Measurements from ENCODE around the gene ATF7.
"Not testable (repeated sequence)": the region's sequence is repeated elsewhere in the genome, so short reads cannot be mapped to it uniquely, and the experiment has no call there.

The ATF7 gene

DNA sequence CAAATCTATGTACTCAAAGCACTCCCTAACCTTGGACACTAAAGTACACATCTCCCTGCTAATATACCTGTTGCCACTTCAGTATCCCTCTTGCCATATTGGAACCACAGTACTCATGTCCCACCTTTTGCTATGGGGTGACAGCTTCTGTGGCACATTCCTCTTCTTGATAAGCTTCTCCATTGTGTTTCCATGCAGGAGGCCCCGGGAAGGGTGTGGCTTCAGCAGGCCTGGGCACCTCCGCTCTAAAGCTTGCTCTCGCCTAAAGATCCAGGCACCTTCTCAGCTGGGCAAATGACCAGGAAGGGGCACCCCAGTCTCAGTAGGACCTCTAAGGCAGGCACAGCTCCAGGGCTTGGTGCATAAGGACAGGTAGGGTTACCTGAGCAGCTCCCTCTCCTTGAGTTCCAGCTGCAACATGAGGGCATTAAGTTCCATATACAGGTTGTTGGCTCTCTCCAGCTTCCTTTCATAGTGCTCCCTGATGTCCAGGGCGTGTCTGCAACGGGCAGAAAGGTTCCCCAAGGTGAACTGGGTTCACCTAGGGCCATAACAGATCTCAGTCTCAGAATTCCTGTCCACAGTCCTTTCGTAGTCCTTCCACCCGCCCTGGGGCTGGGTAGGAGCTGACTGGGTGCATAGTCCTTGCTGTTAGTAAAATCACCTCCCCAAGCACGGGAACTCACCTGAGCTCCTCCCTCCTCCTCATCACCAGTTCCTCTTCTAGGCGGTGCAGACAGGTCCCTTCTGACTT lies 142.8 kb downstream of the ATF7 start:
- no peak overlapping the region for H3K4me3 ChIP-seq (ENCODE audit: low read length)
- TF ChIP-seq, protein P1, sequence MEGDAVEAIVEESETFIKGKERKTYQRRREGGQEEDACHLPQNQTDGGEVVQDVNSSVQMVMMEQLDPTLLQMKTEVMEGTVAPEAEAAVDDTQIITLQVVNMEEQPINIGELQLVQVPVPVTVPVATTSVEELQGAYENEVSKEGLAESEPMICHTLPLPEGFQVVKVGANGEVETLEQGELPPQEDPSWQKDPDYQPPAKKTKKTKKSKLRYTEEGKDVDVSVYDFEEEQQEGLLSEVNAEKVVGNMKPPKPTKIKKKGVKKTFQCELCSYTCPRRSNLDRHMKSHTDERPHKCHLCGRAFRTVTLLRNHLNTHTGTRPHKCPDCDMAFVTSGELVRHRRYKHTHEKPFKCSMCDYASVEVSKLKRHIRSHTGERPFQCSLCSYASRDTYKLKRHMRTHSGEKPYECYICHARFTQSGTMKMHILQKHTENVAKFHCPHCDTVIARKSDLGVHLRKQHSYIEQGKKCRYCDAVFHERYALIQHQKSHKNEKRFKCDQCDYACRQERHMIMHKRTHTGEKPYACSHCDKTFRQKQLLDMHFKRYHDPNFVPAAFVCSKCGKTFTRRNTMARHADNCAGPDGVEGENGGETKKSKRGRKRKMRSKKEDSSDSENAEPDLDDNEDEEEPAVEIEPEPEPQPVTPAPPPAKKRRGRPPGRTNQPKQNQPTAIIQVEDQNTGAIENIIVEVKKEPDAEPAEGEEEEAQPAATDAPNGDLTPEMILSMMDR (IDR thresholded peaks at IDR 0.05; ENCODE audit: insufficient read depth, low read depth, low read length, missing control alignments): no peak
- DNase-seq (ENCODE audit: low read depth): no peak

DNA sequence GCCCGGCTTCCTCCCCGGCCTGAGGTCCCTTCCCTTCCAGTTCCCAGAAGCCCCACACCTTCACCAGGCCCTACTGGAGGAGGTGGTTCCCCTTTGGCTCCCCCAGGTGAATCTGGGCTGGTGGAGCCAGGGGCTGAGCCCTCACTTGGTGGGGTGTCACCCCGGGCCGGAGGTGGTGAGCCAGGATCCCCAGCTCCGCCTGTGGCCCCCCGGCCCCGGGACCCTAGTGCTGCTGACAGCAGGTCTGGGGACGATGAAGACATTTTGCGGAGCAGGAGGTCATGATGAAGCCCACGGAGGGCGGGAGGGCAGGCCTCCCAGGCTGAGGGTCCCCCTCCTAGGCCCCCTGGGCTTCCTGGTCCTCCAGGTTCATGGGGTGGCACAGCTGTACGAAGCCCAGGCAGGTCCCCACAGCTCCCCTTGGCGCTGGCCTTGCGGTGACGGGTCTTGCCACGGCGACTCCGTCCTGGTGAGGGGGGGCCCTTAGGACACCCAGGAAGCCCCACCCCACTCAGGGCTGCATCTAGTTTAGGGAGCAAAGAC lies 143.5 kb downstream of the ATF7 start:
- TF ChIP-seq, protein P1 (IDR thresholded peaks at IDR 0.05; ENCODE audit: insufficient read depth, low read depth, low read length, missing control alignments): no peak
- no peak for DNase-seq (ENCODE audit: low read depth)
- no peak overlapping the region for H3K4me3 ChIP-seq (ENCODE audit: low read length)

DNA sequence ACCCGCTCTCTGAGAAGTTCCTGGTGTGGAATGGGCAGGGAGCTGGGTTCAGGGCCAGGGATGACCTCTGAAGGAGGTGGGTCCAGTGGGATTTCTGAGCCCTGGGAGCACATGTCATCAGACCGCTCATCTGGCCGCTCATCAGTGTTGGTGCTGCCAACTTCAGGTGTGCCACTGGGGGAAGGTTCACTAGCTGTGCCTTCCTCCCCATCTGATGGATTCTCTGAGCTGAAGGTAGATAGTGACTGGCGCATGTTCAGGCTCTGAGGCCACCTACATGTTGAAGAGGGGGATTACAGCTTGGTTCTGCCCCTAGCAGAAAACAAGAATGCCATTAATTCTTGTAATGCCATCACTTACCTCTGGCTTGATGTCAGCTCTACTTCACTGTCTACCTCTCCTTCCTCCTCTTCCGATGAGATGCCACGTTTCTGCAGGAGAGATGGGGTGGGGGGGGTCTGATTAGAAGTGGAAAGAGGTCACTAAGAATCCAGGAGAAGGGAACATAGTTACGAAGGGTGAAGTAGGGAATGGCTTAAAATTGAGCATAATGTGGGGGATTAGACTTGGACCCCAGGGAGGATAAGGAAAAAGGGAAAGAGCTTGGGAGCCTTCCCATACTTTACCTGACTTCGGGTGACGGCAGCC lies 144.1 kb downstream of the ATF7 start:
- TF ChIP-seq, protein P1 (IDR thresholded peaks at IDR 0.05; ENCODE audit: insufficient read depth, low read depth, low read length, missing control alignments): peak; percentile 14
- peak; percentile 37 for DNase-seq (ENCODE audit: low read depth)
- H3K4me3 ChIP-seq (ENCODE audit: low read length): no peak overlapping the region

DNA sequence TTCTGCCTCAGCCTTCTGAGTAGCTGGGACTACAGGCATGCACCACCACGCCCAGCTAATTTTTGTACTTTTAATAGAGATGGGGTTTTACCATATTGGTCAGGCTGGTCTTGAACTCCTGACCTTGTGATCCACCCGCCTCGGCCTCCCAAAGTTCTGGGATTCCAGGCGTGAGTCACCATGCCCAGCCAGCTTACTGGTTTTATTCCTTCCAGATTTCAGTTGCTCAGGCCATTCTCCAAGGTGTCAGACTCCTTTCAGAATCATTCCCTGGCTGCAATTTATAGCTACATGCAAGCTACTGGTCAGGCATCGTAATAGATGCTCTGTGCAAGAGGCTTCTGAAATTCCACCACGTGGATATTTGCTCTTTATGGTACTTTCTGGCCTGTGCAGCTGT lies 144.7 kb downstream of the ATF7 start:
- not testable (repeated sequence) for H3K4me3 ChIP-seq (ENCODE audit: low read length); DNase-seq (ENCODE audit: low read depth)

DNA sequence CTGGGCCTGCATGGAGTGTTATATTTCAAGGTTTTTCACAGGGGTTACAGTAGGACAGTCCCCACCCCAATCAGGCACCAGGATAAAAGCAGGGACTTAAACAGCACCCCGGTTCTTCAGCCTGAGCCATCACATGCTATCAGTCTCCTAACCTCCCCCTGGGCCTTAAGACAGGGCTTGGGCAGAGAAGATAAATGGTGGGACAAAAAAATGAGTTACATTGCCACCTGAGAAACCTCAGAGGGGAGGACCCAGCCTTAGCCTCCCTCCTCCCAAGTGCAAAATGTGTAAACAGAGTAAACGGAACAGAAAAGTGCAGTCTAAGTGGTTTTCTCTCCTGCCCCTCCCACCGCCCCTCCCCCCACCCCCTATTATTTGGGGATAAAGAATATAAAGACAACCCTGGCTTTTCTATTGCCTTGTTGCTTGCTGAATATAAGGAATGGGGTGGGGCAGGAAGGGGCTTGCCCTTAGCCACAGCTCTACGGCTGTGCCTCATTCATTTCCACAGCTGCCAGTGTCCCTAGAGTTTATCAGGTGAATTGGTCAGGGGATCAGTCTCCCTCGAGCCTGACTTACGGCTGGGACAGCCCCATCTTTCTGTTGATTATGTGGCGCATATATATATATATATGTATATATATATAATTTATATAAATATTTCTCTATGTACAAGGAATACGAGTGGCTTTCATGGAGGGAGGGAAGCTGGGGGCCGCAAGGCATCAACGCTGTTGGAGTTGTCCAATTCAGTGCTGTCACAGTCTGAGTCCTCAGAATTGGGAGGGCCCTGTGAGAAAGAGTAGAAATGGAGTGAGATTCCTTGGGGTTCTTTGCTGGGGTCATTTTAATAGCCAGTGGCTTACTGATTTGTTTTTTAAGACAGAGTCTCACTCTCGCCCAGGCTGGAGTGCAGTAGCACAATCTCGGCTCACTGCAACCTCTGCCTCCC lies 145.4 kb downstream of the ATF7 start:
- no peak overlapping the region for H3K4me3 ChIP-seq (ENCODE audit: low read length)
- TF ChIP-seq, protein P1 (IDR thresholded peaks at IDR 0.05; ENCODE audit: insufficient read depth, low read depth, low read length, missing control alignments): no peak
- no peak for DNase-seq (ENCODE audit: low read depth)

DNA sequence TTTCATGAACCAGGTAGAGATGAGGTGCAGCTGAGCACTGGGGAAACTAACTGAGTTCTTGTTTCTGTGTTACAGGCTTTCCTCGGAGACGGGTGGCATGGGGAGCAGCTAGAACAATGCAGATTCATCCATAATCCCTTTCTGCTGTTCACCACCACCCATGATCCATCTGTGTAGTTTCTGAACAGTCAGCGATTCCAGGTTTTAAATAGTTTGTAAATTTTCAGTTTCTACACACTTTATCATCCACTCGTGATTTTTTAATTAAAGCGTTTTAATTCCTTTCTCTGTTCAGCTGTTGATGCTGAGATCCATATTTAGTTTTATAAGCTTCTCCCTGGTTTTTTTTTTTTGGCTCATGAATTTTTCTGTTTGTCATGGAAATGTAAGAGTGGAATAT lies 146.9 kb downstream of the ATF7 start:
- DNase-seq (ENCODE audit: low read depth): no peak
- H3K4me3 ChIP-seq (ENCODE audit: low read length): no peak overlapping the region
- TF ChIP-seq, protein P1 (IDR thresholded peaks at IDR 0.05; ENCODE audit: insufficient read depth, low read depth, low read length, missing control alignments): no peak

DNA sequence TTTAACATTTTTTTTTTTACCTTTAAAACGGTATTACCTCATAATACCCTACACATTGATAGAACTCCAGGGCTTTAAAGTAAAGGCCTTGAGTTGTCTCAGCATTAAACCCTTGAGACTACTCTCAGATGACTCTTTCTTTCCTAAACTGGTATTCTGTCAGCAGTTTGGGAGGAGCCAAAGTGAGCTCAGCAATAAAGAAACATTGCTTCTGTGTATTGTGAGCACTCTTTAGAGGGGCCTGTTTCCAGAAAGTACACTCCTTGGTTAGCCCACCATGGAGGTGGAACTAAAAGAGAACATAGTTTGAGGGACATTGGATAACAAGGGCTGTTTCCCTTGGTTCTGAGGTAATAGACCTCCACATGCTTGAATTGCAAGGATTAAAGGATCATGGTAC lies 147.3 kb downstream of the ATF7 start:
- no peak for DNase-seq (ENCODE audit: low read depth)
- H3K4me3 ChIP-seq (ENCODE audit: low read length): no peak overlapping the region
- TF ChIP-seq, protein P1 (IDR thresholded peaks at IDR 0.05; ENCODE audit: insufficient read depth, low read depth, low read length, missing control alignments): no peak
